ENCODE results near the gene GALNS. TPM values are rescaled to one million over a fixed set of nuclear protein-coding genes. Genes with fewer than 3 reads are reported as not detected.

The GALNS gene
- total RNA-seq, 2 experiments from 2014 or later: 17.2 to 49.0 TPM

DNA sequence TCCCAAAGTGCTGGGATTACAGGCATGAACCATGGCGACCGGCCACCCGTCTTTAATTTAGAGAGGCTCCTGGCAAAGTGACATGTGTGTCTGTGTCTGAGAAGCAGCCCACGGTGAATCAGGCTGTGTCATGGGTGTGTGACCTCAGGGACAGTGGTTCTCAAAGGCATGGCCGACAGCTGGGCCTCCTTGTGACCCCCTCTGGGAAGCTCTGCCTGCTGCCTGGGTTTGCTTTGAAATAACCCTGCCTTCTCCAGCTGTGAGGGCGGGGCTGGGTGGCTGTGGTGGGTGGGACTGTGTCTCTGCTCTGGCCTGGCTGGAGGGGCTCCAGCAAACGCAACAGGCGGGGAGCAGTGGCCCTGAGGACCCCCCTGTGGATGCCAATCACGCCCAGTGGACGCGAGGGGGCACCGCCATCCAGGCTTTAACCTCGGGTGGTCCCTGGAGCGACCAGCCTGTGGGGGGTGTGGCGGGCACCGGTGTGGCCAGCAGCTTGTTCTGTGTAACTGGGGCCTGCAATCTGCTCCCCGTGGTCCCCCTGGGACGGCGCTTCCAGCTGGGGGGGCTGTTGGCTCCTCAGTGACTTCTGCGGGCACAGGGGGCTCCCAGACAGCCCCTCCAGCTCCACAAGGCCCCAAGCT, 36.2 kb downstream of the GALNS start:
- ChIA-PET CTCF (ENCODE audit: unreplicated experiment) (no interaction called here), POLR2A (no interaction called here)
- Histone ChIP-seq H3K9me3 (ENCODE audit: low read length) (no peaks in the 10 kb centered on the region), H3K4me1 (ENCODE audit: insufficient read depth, low read length, poor library complexity, severe bottlenecking) (no peaks in the 10 kb centered on the region), H3K4me2 (ENCODE audit: low read length) (no peak overlapping the region), H3K27ac (ENCODE audit: low read depth, low read length, poor library complexity, severe bottlenecking) (no peak overlapping the region), H3K36me3 (ENCODE audit: insufficient read depth, low read length) (no peaks in the 10 kb centered on the region), H4K20me1 (ENCODE audit: insufficient read depth, low read length) (no peaks in the 10 kb centered on the region), H3K4me3 (ENCODE audit: low read depth, low read length, poor library complexity, severe bottlenecking) (no peak overlapping the region), H3K79me2 (ENCODE audit: insufficient read depth, low read depth, low read length) (no peaks in the 10 kb centered on the region), H3K9me2 (ENCODE audit: insufficient read depth, low read length) (no peaks in the 10 kb centered on the region), H2AFZ (ENCODE audit: low read length) (no peak overlapping the region)
- DNase-seq (ENCODE audit: low spot score): no peak
- TF ChIP-seq, protein P1, sequence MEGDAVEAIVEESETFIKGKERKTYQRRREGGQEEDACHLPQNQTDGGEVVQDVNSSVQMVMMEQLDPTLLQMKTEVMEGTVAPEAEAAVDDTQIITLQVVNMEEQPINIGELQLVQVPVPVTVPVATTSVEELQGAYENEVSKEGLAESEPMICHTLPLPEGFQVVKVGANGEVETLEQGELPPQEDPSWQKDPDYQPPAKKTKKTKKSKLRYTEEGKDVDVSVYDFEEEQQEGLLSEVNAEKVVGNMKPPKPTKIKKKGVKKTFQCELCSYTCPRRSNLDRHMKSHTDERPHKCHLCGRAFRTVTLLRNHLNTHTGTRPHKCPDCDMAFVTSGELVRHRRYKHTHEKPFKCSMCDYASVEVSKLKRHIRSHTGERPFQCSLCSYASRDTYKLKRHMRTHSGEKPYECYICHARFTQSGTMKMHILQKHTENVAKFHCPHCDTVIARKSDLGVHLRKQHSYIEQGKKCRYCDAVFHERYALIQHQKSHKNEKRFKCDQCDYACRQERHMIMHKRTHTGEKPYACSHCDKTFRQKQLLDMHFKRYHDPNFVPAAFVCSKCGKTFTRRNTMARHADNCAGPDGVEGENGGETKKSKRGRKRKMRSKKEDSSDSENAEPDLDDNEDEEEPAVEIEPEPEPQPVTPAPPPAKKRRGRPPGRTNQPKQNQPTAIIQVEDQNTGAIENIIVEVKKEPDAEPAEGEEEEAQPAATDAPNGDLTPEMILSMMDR (conservative IDR thresholded peaks at IDR 0.05; ENCODE audit: low read length): no peak
- no peak for TF ChIP-seq EZH2phosphoT487 (IDR thresholded peaks at IDR 0.05; ENCODE audit: borderline replicate concordance, low read depth, low read length)
- no TSS peak for BruUV-seq (replicated peaks)
- intact Hi-C loops (cut with micrococcal nuclease; ENCODE audit: unreplicated experiment): no loop called here

DNA sequence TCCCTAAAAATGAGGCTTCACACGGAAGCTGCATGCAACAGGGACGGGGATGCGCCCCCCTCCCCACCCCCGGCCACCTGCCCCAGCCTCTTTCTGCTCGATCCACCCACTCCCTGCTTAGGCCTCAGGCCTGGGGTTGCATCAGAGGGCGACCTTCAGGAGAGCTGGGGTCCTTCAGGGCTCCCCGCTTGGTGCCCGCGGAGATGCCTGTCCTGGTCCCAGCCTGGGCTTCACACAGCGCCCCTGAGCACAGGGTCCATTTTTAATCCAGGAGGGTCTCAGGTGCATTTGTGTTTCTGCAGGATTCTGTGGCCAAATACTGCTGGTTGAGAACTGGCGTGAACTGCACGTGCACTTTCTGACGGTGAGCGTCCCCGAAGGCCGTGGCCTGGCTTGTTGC, 37.6 kb downstream of the GALNS start:
- POLR2A ChIA-PET: no interaction called here
- CTCF ChIA-PET (ENCODE audit: unreplicated experiment): no interaction called here
- no peak overlapping the region for H3K4me3 ChIP-seq (ENCODE audit: low read depth, low read length, poor library complexity, severe bottlenecking)

DNA sequence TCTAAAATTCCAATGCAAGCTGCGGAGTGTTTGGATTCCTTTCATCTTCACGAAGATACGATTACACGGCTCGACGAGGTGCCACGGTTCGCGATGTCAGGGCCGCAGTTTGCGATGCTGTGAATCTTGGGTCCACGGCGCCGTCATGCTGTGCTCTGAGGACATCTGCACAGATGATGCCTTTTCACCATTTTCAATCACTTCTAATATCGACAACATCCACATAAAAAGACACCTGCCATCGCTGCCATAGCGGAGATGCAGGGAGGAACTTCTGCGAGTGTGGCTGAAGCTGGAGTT, 38.2 kb downstream of the GALNS start:
- CTCF ChIA-PET (ENCODE audit: unreplicated experiment): no interaction called here
- H3K4me1 ChIP-seq (ENCODE audit: insufficient read depth, low read length, poor library complexity, severe bottlenecking): no peaks in the 10 kb centered on the region
- no peak for DNase-seq (ENCODE audit: low spot score)
- no peak overlapping the region for H3K4me3 ChIP-seq (ENCODE audit: low read depth, low read length, poor library complexity, severe bottlenecking)
- no peak overlapping the region for H3K27ac ChIP-seq (ENCODE audit: low read depth, low read length, poor library complexity, severe bottlenecking)
- no peaks in the 10 kb centered on the region for H4K20me1 ChIP-seq (ENCODE audit: insufficient read depth, low read length)
- no peak overlapping the region for H2AFZ ChIP-seq (ENCODE audit: low read length)
- no peaks in the 10 kb centered on the region for H3K79me2 ChIP-seq (ENCODE audit: insufficient read depth, low read depth, low read length)
- no peaks in the 10 kb centered on the region for H3K9me3 ChIP-seq (ENCODE audit: low read length)
- H3K4me2 ChIP-seq (ENCODE audit: low read length): no peak overlapping the region
- H3K9me2 ChIP-seq (ENCODE audit: insufficient read depth, low read length): no peaks in the 10 kb centered on the region
- POLR2A ChIA-PET: no interaction called here
- intact Hi-C loops (cut with micrococcal nuclease; ENCODE audit: unreplicated experiment): loop anchor here (10.0 kb wide), 1 partner anchor 276 kb away; the partner anchor contains the start of gene ACSF3
- no TSS peak for BruUV-seq (replicated peaks)
- TF ChIP-seq, protein P1 (conservative IDR thresholded peaks at IDR 0.05; ENCODE audit: low read length): no peak
- no peak for TF ChIP-seq EZH2phosphoT487 (IDR thresholded peaks at IDR 0.05; ENCODE audit: borderline replicate concordance, low read depth, low read length)
- no peaks in the 10 kb centered on the region for H3K36me3 ChIP-seq (ENCODE audit: insufficient read depth, low read length)

More for the DNA sequence above, 37.6 kb downstream of the GALNS start:
- Histone ChIP-seq H3K9me3 (ENCODE audit: low read length) (no peaks in the 10 kb centered on the region), H3K79me2 (ENCODE audit: insufficient read depth, low read depth, low read length) (no peaks in the 10 kb centered on the region), H3K9me2 (ENCODE audit: insufficient read depth, low read length) (no peaks in the 10 kb centered on the region), H3K27ac (ENCODE audit: low read depth, low read length, poor library complexity, severe bottlenecking) (no peak overlapping the region), H3K36me3 (ENCODE audit: insufficient read depth, low read length) (no peaks in the 10 kb centered on the region), H3K4me2 (ENCODE audit: low read length) (no peak overlapping the region), H4K20me1 (ENCODE audit: insufficient read depth, low read length) (no peaks in the 10 kb centered on the region), H2AFZ (ENCODE audit: low read length) (no peak overlapping the region), H3K4me1 (ENCODE audit: insufficient read depth, low read length, poor library complexity, severe bottlenecking) (no peaks in the 10 kb centered on the region)
- TF ChIP-seq, protein P1 (conservative IDR thresholded peaks at IDR 0.05; ENCODE audit: low read length): no peak
- TF ChIP-seq EZH2phosphoT487 (IDR thresholded peaks at IDR 0.05; ENCODE audit: borderline replicate concordance, low read depth, low read length): no peak
- DNase-seq (ENCODE audit: low spot score): no peak
- intact Hi-C loops (cut with micrococcal nuclease; ENCODE audit: unreplicated experiment): loop anchor here (10.0 kb wide), 1 partner anchor 276 kb away; the partner anchor contains the start of gene ACSF3
- BruUV-seq (replicated peaks): no TSS peak
